GM21737 (cell line): ENCODE data around the gene LDAH.
A peak's percentile ranks its signal among the peaks of the same experiment; 100 is the strongest.

Source experiments
- ATAC-seq: cut with Tn5 transposase; IDR thresholded peaks from one replicate; pipeline ENCODE4 v1.9.1; 2021; ENCODE audit warnings: mild to moderate bottlenecking, moderate library complexity; ENCODE audit not compliant: unreplicated experiment

Gene LDAH

GRCh38 chr2:20641123-20641985 is 181.5 kb downstream of the LDAH start:
- no peak for ATAC-seq

DNA sequence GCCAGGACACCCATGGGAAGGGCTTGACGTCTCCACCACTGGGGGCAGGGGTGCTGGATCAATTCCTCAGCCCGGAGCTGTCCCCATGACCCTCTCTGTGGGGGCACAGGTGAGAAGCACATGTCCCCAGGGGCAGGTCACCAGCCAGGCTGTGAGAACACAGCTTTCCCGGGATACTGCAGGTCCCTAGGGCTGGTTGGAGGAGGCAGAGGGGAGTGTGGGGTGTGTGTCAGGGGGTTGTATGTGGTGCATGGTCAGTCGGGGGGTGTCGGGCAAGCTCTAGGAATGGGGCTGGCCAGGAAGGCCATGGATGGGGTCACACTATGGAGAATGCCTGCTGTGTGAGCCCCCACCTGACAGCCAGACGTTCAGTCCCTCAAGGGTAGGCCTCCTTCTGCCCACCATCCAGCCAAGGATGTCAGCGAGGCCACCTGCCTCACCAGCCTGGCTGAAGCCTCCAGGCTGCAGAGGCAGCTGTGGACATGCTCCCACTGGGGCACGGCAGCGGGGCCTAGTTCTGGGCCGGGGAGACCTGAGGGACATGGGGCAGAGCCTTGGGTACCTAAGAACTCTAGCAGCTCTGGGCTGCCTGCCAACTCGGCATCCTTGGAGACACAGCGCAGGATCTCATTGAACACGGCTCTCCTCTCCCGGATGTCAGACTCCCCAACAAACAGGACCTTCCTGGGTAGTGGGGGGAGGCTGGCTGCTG is 182.3 kb downstream of the LDAH start:
- ATAC-seq, result no peak

- no peak for ATAC-seq
Observed at GRCh38 chr2:20638646-20639430, 184.1 kb downstream of the LDAH start.

GRCh38 chr2:20638014-20638413 is 184.9 kb downstream of the LDAH start:
- no peak for ATAC-seq

GRCh38 chr2:20637147-20637546 is 185.8 kb downstream of the LDAH start:
- ATAC-seq, result no peak

DNA sequence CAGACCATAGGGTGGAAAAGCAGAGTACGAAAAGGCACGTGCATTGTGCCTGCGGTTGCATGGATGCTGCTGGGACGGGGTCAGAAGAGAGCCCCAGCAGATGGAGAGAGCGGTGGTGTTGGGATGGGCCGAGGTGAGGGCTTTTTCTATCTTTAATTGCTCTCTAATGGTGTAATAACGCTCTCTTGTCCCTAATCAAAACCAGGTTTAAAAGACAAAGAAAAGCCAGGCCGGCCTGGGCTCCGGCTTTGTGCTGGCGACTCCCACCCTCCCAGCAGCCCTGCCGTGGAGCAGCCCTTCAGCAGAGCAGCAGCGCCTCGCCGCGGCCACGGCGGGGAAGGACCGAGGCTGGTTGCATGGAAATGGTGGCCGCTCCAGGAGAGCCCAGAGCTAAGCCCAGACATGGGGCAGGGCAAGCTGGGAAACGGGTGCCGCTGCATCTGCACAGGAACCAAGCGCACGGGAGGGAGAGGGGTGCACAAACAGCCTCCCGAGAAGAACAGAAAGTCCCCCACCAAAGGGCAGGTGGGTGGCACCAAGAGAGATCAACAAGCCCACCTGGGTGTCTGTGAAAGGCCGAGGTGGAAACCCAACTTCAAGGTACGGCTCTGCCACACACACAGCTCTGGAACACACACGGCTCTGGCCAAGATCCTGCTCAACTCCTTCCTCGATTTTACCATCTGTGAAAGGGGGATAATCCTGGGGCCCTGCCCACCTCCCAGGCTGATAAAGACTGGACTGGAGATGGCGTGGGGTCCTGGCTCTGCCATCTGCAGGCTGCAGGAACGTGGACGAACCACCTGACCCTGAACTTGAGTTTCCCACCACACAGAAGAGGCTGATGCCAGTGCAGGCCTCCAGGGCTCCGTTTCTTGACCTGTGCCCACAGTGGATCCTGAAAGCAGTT is 187.0 kb downstream of the LDAH start:
- peak; percentile 80 for ATAC-seq

GRCh38 chr2:20635113-20635510 is 187.8 kb downstream of the LDAH start:
- no peak for ATAC-seq

- no peak for ATAC-seq
Observed at GRCh38 chr2:20634507-20635112, 188.3 kb downstream of the LDAH start.
